DOHH2 (cell line): Measurements from ENCODE around the gene CUTA.
A peak's percentile ranks its signal among the peaks of the same experiment; 100 is the strongest.

Source experiments
- H3F3A ChIP-seq: fragments of 200-600 bp; sonication (generic), shearing (Covaris generic); 2 replicates; pipeline ENCODE4 v1.6.0; 2016; ENCODE audit warnings: antibody characterized with exemption, mild to moderate bottlenecking; ENCODE audit not compliant: control insufficient read depth, insufficient read depth
- H3K27ac ChIP-seq: fragments of 200-600 bp; sonication (generic); 2 replicates; pipeline ENCODE4 v1.5.1; 2014; ENCODE audit warnings: low read depth, mild to moderate bottlenecking, low read length, moderate library complexity
- H3K27me3 ChIP-seq: fragments of 200-600 bp; sonication (generic); 2 replicates; pipeline ENCODE4 v1.6.1; 2014; ENCODE audit warnings: mild to moderate bottlenecking, low read length, mixed read lengths; ENCODE audit not compliant: control insufficient read depth
- H3K36me3 ChIP-seq: fragments of 200-600 bp; sonication (generic); 2 replicates; pipeline ENCODE4 v1.6.1; 2014; ENCODE audit warnings: mild to moderate bottlenecking, low read length, moderate library complexity, mixed read lengths; ENCODE audit not compliant: control insufficient read depth
- H3K4me1 ChIP-seq: fragments of 200-600 bp; sonication (generic); 2 replicates; pipeline ENCODE4 v1.6.1; 2014; ENCODE audit warnings: mild to moderate bottlenecking, low read length, mixed read lengths; ENCODE audit not compliant: control insufficient read depth
- H3K4me2 ChIP-seq: fragments of 200-600 bp; sonication (generic); 2 replicates; pipeline ENCODE4 v1.6.0; 2014; ENCODE audit warnings: mild to moderate bottlenecking, low read length, moderate library complexity
- H3K4me3 ChIP-seq: fragments of 200-600 bp; sonication (generic); 2 replicates; pipeline ENCODE4 v1.5.1; 2014; ENCODE audit warnings: mild to moderate bottlenecking, low read length, mixed read lengths
- H3K79me2 ChIP-seq: fragments of 200-600 bp; sonication (generic); 2 replicates; pipeline ENCODE4 v1.6.1; 2014; ENCODE audit warnings: mild to moderate bottlenecking, low read length, mixed read lengths; ENCODE audit not compliant: control insufficient read depth
- H3K9me2 ChIP-seq: fragments of 200-600 bp; sonication (generic); replicated peaks from 2 replicates; pipeline ENCODE4 v1.6.1; 2014; ENCODE audit warnings: mild to moderate bottlenecking, low read length, mixed read lengths; ENCODE audit not compliant: control insufficient read depth
- H3K9me3 ChIP-seq: fragments of 200-600 bp; sonication (generic); 2 replicates; pipeline ENCODE4 v1.6.1; 2014; ENCODE audit warnings: antibody characterized with exemption, low read length, mixed read lengths; ENCODE audit not compliant: control insufficient read depth, insufficient read depth
- H4K20me1 ChIP-seq: fragments of 200-600 bp; sonication (generic); 2 replicates; pipeline ENCODE4 v1.6.0; 2014; ENCODE audit warnings: low read depth, mild to moderate bottlenecking, antibody characterized with exemption, low read length, moderate library complexity; ENCODE audit not compliant: control insufficient read depth, insufficient read depth
- EZH2phosphoT487 ChIP-seq: fragments of 200-600 bp; sonication (generic); IDR thresholded peaks from 2 replicates; pipeline ENCODE4 v1.6.1; 2017; ENCODE audit warnings: borderline replicate concordance, mild to moderate bottlenecking, antibody characterized with exemption, low read length, moderate library complexity, mixed read lengths
- TF ChIP-seq, protein P1 (sequence below): fragments of 200-600 bp; sonication (generic); IDR thresholded peaks from one replicate; pipeline ENCODE4 v1.5.1; 2014; ENCODE audit warnings: antibody characterized with exemption, mild to moderate bottlenecking, low read depth, low read length; ENCODE audit not compliant: poor library complexity, severe bottlenecking

Gene CUTA

DNA sequence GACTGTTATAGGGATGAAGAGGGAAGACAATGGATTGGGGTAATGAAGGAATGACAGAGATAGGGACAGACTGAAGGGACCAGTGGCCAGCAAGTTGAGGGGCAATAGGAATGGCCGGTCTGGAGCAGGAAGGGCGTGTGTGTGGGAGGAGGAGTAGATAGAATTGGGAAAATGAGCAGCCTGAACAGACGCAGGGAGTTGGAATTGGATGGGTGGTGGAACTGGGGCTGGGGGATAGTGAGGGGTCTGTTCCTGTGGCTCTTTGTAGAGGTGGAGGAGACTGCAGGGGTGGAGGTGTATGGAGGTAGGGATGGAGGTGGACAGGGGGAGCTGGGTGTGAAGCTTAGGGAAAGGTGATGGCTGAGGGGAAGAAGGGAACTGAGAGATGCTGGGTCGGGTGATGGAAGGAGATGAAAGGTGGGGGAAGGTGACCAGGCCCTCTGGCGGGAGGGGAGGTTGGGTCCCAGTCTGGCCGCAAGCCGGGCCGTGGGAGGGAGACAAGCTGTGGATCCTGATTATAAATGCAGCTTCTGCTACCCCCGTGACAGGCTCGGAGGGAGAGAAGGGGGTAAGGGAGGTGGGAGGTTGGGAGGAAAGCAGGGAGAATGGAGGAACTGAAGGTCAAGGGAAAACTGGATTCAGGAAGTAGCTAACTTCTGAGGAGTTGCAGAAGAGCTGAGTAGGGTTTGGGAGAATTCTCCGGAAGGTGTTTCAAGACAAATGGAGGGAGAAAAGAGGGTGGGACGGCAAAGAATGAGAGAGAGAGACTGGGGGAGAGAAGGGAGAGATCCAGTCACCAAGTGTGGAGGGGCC is 7.2 kb upstream of the CUTA start:
- Histone ChIP-seq H3K36me3 (no peaks in the 10 kb centered on the region), H3K4me3 (peak overlapping the region; percentile 81), H3F3A (peaks cover 30% of the 10 kb centered on the region), H3K9me3 (no peaks in the 10 kb centered on the region), H3K27me3 (peaks cover 5% of the 10 kb centered on the region; the same call in 1 of the 2 replicates), H3K27ac (peak overlapping the region; percentile 91), H3K79me2 (peaks cover 37% of the 10 kb centered on the region), H3K4me2 (peak overlapping the region; percentile 93), H4K20me1 (no peaks in the 10 kb centered on the region), H3K9me2 (no peaks in the 10 kb centered on the region), H3K4me1 (peaks cover 38% of the 10 kb centered on the region)
- TF ChIP-seq, protein P1, sequence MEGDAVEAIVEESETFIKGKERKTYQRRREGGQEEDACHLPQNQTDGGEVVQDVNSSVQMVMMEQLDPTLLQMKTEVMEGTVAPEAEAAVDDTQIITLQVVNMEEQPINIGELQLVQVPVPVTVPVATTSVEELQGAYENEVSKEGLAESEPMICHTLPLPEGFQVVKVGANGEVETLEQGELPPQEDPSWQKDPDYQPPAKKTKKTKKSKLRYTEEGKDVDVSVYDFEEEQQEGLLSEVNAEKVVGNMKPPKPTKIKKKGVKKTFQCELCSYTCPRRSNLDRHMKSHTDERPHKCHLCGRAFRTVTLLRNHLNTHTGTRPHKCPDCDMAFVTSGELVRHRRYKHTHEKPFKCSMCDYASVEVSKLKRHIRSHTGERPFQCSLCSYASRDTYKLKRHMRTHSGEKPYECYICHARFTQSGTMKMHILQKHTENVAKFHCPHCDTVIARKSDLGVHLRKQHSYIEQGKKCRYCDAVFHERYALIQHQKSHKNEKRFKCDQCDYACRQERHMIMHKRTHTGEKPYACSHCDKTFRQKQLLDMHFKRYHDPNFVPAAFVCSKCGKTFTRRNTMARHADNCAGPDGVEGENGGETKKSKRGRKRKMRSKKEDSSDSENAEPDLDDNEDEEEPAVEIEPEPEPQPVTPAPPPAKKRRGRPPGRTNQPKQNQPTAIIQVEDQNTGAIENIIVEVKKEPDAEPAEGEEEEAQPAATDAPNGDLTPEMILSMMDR, result no peak

DNA sequence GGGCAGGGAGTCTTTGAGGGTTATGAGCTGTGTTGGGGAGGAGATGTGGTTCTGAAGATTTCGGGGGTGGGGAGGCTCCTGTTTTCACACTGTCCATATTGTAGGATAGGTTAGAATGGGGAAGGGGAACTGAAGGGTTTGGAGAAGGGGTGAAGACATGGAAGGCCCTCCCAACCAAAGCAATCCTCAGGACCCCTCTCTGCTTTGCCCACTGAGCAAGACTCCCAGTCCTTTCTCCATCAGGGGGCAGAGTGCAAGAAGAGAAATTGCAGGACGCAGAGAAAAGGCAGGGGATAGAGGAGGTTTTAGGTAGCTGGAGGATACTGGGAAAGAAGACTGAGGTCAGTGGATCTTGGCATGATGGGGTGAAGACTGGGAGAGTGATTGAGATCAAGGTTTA is 5.9 kb upstream of the CUTA start:
- Histone ChIP-seq H3K79me2 (peaks cover 24% of the 10 kb centered on the region), H3F3A (peaks cover 17% of the 10 kb centered on the region), H3K9me3 (no peaks in the 10 kb centered on the region), H3K27ac (no peak overlapping the region), H3K4me1 (peaks cover 36% of the 10 kb centered on the region), H3K36me3 (no peaks in the 10 kb centered on the region), H3K9me2 (no peaks in the 10 kb centered on the region), H3K4me3 (no peak overlapping the region), H3K4me2 (no peak overlapping the region), H4K20me1 (no peaks in the 10 kb centered on the region), H3K27me3 (peaks cover 5% of the 10 kb centered on the region; the same call in 1 of the 2 replicates)
- TF ChIP-seq EZH2phosphoT487, result no peak
- TF ChIP-seq, protein P1, result no peak

DNA sequence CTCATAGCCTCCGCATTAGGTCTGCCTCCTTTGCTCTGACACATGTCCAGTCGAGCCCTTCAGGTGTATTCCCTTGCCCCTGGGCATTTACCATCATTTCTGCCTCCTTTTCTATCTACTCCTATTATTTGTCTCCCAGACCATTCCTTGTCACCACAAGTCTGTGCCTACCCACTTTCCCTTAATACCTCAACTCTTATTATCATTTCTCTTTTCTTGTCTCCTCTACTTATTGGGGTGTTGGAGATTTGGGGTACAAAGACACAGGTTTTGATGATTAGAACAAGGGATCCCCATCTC is 3.4 kb upstream of the CUTA start:
- no peaks in the 10 kb centered on the region for H3K9me2 ChIP-seq
- no peak for TF ChIP-seq EZH2phosphoT487
- TF ChIP-seq, protein P1, result no peak
- H4K20me1 ChIP-seq, result no peaks in the 10 kb centered on the region; the same call in 1 of the 2 replicates
- peaks cover 35% of the 10 kb centered on the region for H3K4me1 ChIP-seq
- no peak overlapping the region for H3K4me2 ChIP-seq
- H3K36me3 ChIP-seq, result peaks cover 6% of the 10 kb centered on the region
- H3K4me3 ChIP-seq, result no peak overlapping the region
- H3K9me3 ChIP-seq, result no peaks in the 10 kb centered on the region
- H3K27ac ChIP-seq, result no peak overlapping the region
- H3K79me2 ChIP-seq, result peaks cover 25% of the 10 kb centered on the region
- H3F3A ChIP-seq, result peaks cover 8% of the 10 kb centered on the region
- H3K27me3 ChIP-seq, result peaks cover 5% of the 10 kb centered on the region; the same call in 1 of the 2 replicates
